Glutamatergic neuron (in vitro differentiated cells): ENCODE results near the gene ANKLE2. TPM values are rescaled to one million over a fixed set of nuclear protein-coding genes. Genes with fewer than 3 reads are reported as not detected.
"Not testable (repeated sequence)": the region's sequence is repeated elsewhere in the genome, so short reads cannot be mapped to it uniquely, and the experiment has no call there.

Source experiments
- DNase-seq: peaks from one replicate; pipeline ENCODE4 v3.0.0; 2022
- H3K27ac Mint-ChIP-seq: one replicate; pipeline ENCODE4 v1.8.0; 2020; ENCODE audit warnings: mild to moderate bottlenecking, mixed read lengths, inconsistent platforms; ENCODE audit not compliant: unreplicated experiment
- H3K27me3 Mint-ChIP-seq: one replicate; pipeline ENCODE4 v1.8.0; 2020; ENCODE audit warnings: mild to moderate bottlenecking, moderate library complexity, mixed read lengths, inconsistent platforms; ENCODE audit not compliant: unreplicated experiment
- H3K36me3 Mint-ChIP-seq: one replicate; pipeline ENCODE4 v1.8.0; 2020; ENCODE audit warnings: mild to moderate bottlenecking, mixed read lengths, inconsistent platforms; ENCODE audit not compliant: unreplicated experiment
- H3K4me1 Mint-ChIP-seq: one replicate; pipeline ENCODE4 v1.8.0; 2020; ENCODE audit warnings: mild to moderate bottlenecking, low read depth, mixed read lengths, inconsistent platforms; ENCODE audit not compliant: unreplicated experiment
- H3K4me3 Mint-ChIP-seq: one replicate; pipeline ENCODE4 v1.8.0; 2020; ENCODE audit warnings: mild to moderate bottlenecking, mixed read lengths, inconsistent platforms; ENCODE audit not compliant: unreplicated experiment
- H3K9me3 Mint-ChIP-seq: one replicate; pipeline ENCODE4 v1.8.0; 2020; ENCODE audit warnings: mild to moderate bottlenecking, moderate library complexity, mixed read lengths, inconsistent platforms; ENCODE audit not compliant: unreplicated experiment
- CTCF ChIP-seq: fragments of 200-600 bp; sonication (generic); IDR thresholded peaks from one replicate; pipeline ENCODE4 v1.5.0; 2021; ENCODE audit not compliant: partially characterized antibody, unreplicated experiment
- total RNA-seq: library from RNA; stranded (reverse); fragmentation: NEBNext Ultra II Directional; extraction: Animal tissue kit (Norgen Biotek cat#: 25700); gene quantifications from one replicate; pipeline ENCODE4 v1.2.1, GENCODE V29; 2021; ENCODE audit not compliant: unreplicated experiment

The ANKLE2 gene
- total RNA-seq, 1 donor from 2014 or later: 105 TPM

GRCh38 chr12:132702640-132703039 is 59.0 kb downstream of the ANKLE2 start:
- Mint-ChIP-seq H3K4me3 (no peak overlapping the region), H3K36me3 (no peaks in the 10 kb centered on the region), H3K27me3 (no peaks in the 10 kb centered on the region), H3K27ac (no peak overlapping the region), H3K4me1 (peaks cover 6% of the 10 kb centered on the region), H3K9me3 (peaks cover 2% of the 10 kb centered on the region)
- no peak for TF ChIP-seq CTCF
- peak; percentile 47 for DNase-seq

DNA sequence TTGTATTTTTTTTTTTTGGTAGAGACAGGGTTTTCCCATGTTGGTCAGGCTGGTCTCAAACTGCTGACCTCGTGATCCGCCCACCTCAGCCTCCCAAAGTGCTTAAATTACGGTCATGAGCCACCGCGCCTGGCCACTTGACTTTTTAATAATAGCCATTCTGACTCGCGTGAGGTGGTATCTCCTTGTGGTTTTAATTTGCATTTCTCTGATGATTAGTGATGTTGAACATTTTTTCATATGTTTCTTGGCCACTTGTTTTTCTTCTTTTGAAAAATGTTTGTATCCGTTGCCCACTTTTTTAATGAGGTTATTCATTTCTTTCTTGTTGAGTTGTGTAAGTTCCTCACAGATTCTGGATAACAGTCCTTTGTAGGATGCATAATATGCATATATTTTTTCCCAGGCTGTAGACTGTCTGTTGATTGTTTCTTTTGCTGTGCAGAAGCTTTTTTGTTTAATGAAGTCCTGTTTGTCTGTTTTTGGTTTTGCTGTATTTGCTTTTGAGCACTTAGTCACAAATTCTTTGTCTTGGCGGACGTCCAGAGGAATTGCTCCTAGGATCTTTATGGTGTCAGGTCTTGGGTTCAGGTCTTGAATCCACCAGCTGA is 61.3 kb downstream of the ANKLE2 start:
- Mint-ChIP-seq H3K4me3 (no peak overlapping the region), H3K9me3 (peaks cover 4% of the 10 kb centered on the region), H3K36me3 (no peaks in the 10 kb centered on the region), H3K27ac (no peak overlapping the region), H3K27me3 (no peaks in the 10 kb centered on the region), H3K4me1 (peaks cover 6% of the 10 kb centered on the region)
- TF ChIP-seq CTCF: no peak
- DNase-seq: no peak

GRCh38 chr12:132698341-132698740 is 63.3 kb downstream of the ANKLE2 start:
- Mint-ChIP-seq H3K9me3 (peaks cover 4% of the 10 kb centered on the region), H3K27me3 (no peaks in the 10 kb centered on the region), H3K36me3 (no peaks in the 10 kb centered on the region), H3K27ac (no peak overlapping the region), H3K4me3 (no peak overlapping the region), H3K4me1 (peaks cover 5% of the 10 kb centered on the region)
- TF ChIP-seq CTCF: no peak
- no peak for DNase-seq

- Mint-ChIP-seq H3K4me3 (no peak overlapping the region), H3K27me3 (no peaks in the 10 kb centered on the region), H3K4me1 (peaks cover 4% of the 10 kb centered on the region), H3K9me3 (peaks cover 2% of the 10 kb centered on the region), H3K27ac (no peak overlapping the region), H3K36me3 (no peaks in the 10 kb centered on the region)
- DNase-seq: no peak
- no peak for TF ChIP-seq CTCF
These were observed 66.2 kb downstream of the ANKLE2 start for GRCh38 chr12:132695431-132695830.

- H3K27me3 Mint-ChIP-seq, H3K4me1 Mint-ChIP-seq, H3K4me3 Mint-ChIP-seq, DNase-seq, H3K36me3 Mint-ChIP-seq, H3K9me3 Mint-ChIP-seq, H3K27ac Mint-ChIP-seq: not testable (repeated sequence)
These were observed 66.7 kb downstream of the ANKLE2 start for GRCh38 chr12:132694888-132695287.

GRCh38 chr12:132692030-132692429 is 69.6 kb downstream of the ANKLE2 start:
- not testable (repeated sequence) for H3K4me1 Mint-ChIP-seq, H3K9me3 Mint-ChIP-seq, H3K4me3 Mint-ChIP-seq, H3K27me3 Mint-ChIP-seq, DNase-seq, H3K36me3 Mint-ChIP-seq
- peak overlapping the region; percentile 29 for H3K27ac Mint-ChIP-seq
